NCI-H510A treated with DMSO at 0.1 percent for 48 hours (cell line): ENCODE measurements around the gene NBEA.
"Not testable (repeated sequence)": the region's sequence is repeated elsewhere in the genome, so short reads cannot be mapped to it uniquely, and the experiment has no call there.

Experiments used
- DNase-seq: peaks from one replicate; lab custom pipeline; 2025; lab: John Stamatoyannopoulos, UW

Gene NBEA

GRCh38 chr13:35664747-35665146 lies 722.7 kb downstream of the NBEA start:
- DNase-seq = no peak

GRCh38 chr13:35669321-35669720 lies 727.3 kb downstream of the NBEA start:
- no peak for DNase-seq

- no peak for DNase-seq
These were observed 730.5 kb downstream of the NBEA start for GRCh38 chr13:35672611-35673010.

- DNase-seq = peak; percentile 68
These were observed 733.6 kb downstream of the NBEA start for GRCh38 chr13:35675651-35676050.

GRCh38 chr13:35677863-35678262 lies 735.8 kb downstream of the NBEA start:
- DNase-seq = not testable (repeated sequence)

GRCh38 chr13:35681685-35682084 lies 739.6 kb downstream of the NBEA start:
- DNase-seq = no peak

GRCh38 chr13:35684432-35684831 lies 742.4 kb downstream of the NBEA start:
- DNase-seq = no peak

- no peak for DNase-seq
These were observed 745.3 kb downstream of the NBEA start for GRCh38 chr13:35687336-35687735.

GRCh38 chr13:35690581-35691207 lies 748.6 kb downstream of the NBEA start:
- DNase-seq = peak; percentile 12

GRCh38 chr13:35693134-35693784 lies 751.2 kb downstream of the NBEA start:
- DNase-seq = no peak

- no peak for DNase-seq
These were observed 752.0 kb downstream of the NBEA start for GRCh38 chr13:35694031-35694430.

GRCh38 chr13:35694549-35695447 lies 752.7 kb downstream of the NBEA start:
- DNase-seq = no peak

GRCh38 chr13:35695448-35695770 lies 753.3 kb downstream of the NBEA start:
- DNase-seq = no peak

- no peak for DNase-seq
These were observed 755.2 kb downstream of the NBEA start for GRCh38 chr13:35697186-35697730.

GRCh38 chr13:35698911-35699576 lies 757.0 kb downstream of the NBEA start:
- DNase-seq = no peak

GRCh38 chr13:35699825-35700510 lies 757.9 kb downstream of the NBEA start:
- no peak for DNase-seq

- DNase-seq = no peak
These were observed 758.6 kb downstream of the NBEA start for GRCh38 chr13:35700671-35701070.

GRCh38 chr13:35702316-35702715 lies 760.2 kb downstream of the NBEA start:
- no peak for DNase-seq

- no peak for DNase-seq
These were observed 761.0 kb downstream of the NBEA start for GRCh38 chr13:35703061-35703460.

- DNase-seq = no peak
These were observed 762.3 kb downstream of the NBEA start for GRCh38 chr13:35704331-35704730.

- no peak for DNase-seq
These were observed 764.2 kb downstream of the NBEA start for GRCh38 chr13:35706281-35706680.

GRCh38 chr13:35706721-35707120 lies 764.7 kb downstream of the NBEA start:
- no peak for DNase-seq
